Mesodermal cell (in vitro differentiated cells): ENCODE results near the gene LAP3.

Experiments
- H3K27ac ChIP-seq: 2 replicates; pipeline ENCODE4 v1.7.0; 2013; ENCODE audit warnings: mild to moderate bottlenecking, low read depth, low read length, moderate library complexity; ENCODE audit not compliant: severe bottlenecking
- H3K36me3 ChIP-seq: 2 replicates; pipeline ENCODE4 v1.7.1; 2013; ENCODE audit warnings: mild to moderate bottlenecking, low read length, moderate library complexity; ENCODE audit not compliant: control insufficient read depth, insufficient read depth
- H3K4me1 ChIP-seq: one replicate; pipeline ENCODE4 v1.7.1; 2013; ENCODE audit warnings: mild to moderate bottlenecking, low read length; ENCODE audit not compliant: insufficient read depth, control insufficient read depth, poor library complexity, severe bottlenecking
- H3K4me3 ChIP-seq: 2 replicates; pipeline ENCODE4 v1.7.0; 2013; ENCODE audit warnings: low read length, control low read depth, mild to moderate bottlenecking; ENCODE audit not compliant: insufficient read depth, poor library complexity, severe bottlenecking; ENCODE audit errors: extremely low read depth
- H3K9me3 ChIP-seq: 2 replicates; pipeline ENCODE4 v1.7.1; 2013; ENCODE audit warnings: mild to moderate bottlenecking, low read length, moderate library complexity; ENCODE audit not compliant: control insufficient read depth
- WGBS, 2 experiments: methylation state at CpG; one replicate each; pipeline ENCODE4 v1.1.5; 2013; ENCODE audit warnings: missing lambda C conversion rate in 2 of 2; ENCODE audit not compliant: insufficient coverage in 2 of 2; 5-methylcytosine and 5-hydroxymethylcytosine counted together

LAP3 gene

DNA sequence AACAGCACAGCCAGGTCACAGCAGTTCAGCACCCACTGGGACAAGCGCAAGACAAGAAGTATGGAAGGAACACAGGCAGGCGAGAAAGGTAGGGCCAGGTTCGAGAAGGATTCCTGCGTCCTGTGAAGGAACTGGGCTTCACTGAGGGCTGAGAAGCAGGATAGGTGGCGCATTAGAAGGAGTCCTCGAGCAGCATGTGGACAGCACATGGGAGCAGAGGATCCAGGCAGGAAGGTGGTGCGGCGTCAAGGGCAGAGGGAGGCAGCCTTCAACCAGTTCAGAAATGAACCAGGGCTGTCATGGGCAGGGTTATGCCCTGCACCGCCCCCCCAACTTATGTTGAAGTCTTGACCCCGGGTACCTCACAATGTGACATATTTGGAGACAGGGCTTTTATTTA is 30.8 kb upstream of the LAP3 start:
- peaks cover 15% of the 10 kb centered on the region for H3K4me1 ChIP-seq
- H3K27ac ChIP-seq: no peak overlapping the region
- no peaks in the 10 kb centered on the region for H3K36me3 ChIP-seq
- no peak overlapping the region for H3K4me3 ChIP-seq
- WGBS, 2 experiments: 89 to 91% methylated on average over 9 to 10 of the region's 10 CpGs
- H3K9me3 ChIP-seq: no peaks in the 10 kb centered on the region

DNA sequence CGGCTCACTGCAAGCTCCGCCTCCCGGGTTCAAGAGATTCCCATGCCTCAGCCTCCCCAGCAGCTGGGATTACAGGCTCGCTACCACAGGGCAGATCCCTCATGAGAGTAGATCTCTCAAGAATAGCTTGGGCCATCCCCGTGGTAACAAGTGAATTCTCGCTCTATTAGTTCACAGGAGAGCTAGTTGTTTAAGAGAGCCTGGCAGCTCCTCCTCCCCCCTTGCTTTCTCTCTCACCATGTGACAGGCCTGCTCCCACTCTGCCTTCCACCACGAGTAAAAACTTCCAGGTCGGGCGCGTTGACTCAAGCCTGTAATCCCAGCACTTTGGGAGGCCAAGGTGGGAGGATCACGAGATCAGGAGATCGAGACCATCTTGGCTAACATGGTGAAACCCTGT is 30.3 kb upstream of the LAP3 start:
- 84 to 87% methylated on average over 8 to 9 of the region's 12 CpGs for WGBS, 2 experiments
- Histone ChIP-seq H3K4me1 (peaks cover 15% of the 10 kb centered on the region), H3K4me3 (no peak overlapping the region), H3K36me3 (no peaks in the 10 kb centered on the region), H3K27ac (no peak overlapping the region), H3K9me3 (no peaks in the 10 kb centered on the region)

DNA sequence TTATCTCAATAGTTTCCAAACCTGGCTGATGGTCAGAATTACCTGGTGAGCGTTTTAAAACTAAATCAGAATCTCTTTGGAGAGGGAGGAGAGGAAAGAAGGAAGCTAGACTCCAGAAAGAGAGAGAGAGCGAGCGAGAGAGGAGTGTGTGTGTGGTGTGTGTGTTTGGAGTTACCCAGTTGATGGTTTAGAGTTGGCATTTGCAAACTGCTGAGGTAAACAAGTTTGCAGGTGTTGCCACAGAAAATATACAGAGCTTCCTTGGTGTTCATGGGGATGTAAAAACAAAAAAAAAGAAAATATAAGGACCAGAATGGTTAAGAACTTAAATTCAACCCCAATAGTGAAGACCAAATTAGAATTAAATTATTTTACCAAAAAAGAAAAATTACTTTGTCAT is 26.4 kb upstream of the LAP3 start:
- H3K9me3 ChIP-seq: no peaks in the 10 kb centered on the region
- WGBS, 2 experiments: 86 to 89% methylated on average over 1 to 3 of the region's 3 CpGs
- H3K4me1 ChIP-seq: no peaks in the 10 kb centered on the region
- no peak overlapping the region for H3K27ac ChIP-seq
- no peaks in the 10 kb centered on the region for H3K36me3 ChIP-seq
- H3K4me3 ChIP-seq: no peak overlapping the region

DNA sequence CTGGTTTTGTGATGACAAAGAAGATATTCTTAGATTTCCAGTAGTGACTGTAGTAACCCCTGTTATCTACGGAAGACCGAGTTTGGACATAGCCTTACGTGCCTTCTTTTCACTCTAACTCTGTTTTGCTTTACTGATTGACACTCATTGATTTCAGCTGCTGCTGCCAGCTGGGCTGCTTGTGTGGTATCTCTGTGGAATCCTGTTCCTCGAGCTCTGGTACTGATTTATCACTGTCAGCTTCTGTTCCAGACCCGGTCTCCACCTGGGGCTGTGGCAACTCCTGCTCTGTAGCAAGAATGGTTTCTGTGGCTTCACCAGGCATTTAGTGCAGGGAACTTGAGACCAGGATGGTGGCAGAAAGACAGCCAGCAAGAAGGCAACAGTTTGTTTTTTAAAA is 24.6 kb upstream of the LAP3 start:
- Histone ChIP-seq H3K27ac (no peak overlapping the region), H3K9me3 (no peaks in the 10 kb centered on the region), H3K4me3 (no peak overlapping the region), H3K36me3 (no peaks in the 10 kb centered on the region), H3K4me1 (no peaks in the 10 kb centered on the region)
- 62% methylated on average over 2 to 5 of the region's 5 CpGs for WGBS, 2 experiments

DNA sequence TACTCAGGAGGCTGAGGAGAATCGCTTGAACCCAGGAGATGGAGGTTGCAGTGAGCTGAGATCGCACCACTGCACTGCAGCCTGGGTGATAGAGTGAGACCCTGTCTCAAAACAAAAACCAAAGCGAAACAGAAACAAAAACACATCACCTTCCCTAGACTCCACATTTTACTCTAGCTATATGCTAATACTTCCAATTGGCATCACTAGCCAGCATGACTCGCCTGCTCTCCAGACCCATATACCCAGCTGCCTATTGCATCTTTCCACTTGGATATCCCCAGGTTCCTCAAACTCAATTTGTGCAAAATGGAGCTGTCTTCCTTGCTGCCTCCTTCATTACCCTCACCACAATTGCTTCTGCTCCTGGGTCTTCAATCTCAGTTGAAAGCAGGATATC is 22.4 kb upstream of the LAP3 start:
- Histone ChIP-seq H3K36me3 (no peaks in the 10 kb centered on the region), H3K9me3 (no peaks in the 10 kb centered on the region), H3K27ac (no peak overlapping the region), H3K4me1 (no peaks in the 10 kb centered on the region), H3K4me3 (no peak overlapping the region)
- 74 to 82% methylated on average over 4 of the region's 4 CpGs for WGBS, 2 experiments

DNA sequence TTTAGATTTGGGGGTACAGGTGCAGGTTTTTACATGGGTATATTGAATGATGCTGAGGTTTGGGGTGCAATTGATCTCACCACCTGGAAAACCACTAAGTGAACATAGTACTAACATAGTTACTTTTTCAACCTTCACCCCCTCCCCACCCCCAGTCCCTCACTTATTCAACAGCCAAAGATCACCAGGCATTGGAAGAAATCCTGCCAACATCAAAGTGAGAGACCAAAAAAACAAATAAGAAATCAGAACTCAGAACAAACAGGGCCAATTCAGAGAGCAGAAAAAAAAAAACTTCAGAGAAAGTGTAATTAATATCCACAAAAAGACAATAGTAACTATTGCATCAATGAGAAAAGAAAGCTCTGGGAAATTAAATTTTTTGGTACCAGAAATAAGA is 20.5 kb upstream of the LAP3 start:
- no peaks in the 10 kb centered on the region for H3K9me3 ChIP-seq

DNA sequence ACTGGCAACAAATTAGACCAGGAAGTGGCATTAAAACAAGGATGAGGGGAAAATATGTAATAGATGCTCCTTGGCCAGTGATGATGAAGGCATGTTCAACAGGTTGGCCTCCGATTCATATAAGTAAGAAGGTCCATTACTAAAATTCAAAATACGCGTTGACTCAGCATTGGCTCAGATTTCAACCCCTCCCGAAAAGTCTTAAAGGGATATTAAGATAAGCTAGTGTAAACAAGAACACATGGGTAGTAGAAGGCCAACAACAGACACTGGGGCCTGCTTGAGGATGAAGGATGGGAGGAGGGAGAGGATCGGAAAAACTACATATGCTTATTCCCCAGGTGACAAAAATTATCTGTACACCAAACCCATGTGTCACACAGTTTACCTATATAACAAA is 19.1 kb upstream of the LAP3 start:
- Histone ChIP-seq H3K9me3 (no peaks in the 10 kb centered on the region), H3K27ac (no peak overlapping the region), H3K36me3 (no peaks in the 10 kb centered on the region), H3K4me1 (peaks cover 5% of the 10 kb centered on the region), H3K4me3 (no peak overlapping the region)
- 96% methylated on average over 3 of the region's 5 CpGs; no CpG with 5 or more reads in 1 of the 2 experiments for WGBS, 2 experiments

More for the DNA sequence above, 20.5 kb upstream of the LAP3 start:
- Histone ChIP-seq H3K4me1 (peaks cover 3% of the 10 kb centered on the region), H3K36me3 (no peaks in the 10 kb centered on the region), H3K27ac (no peak overlapping the region), H3K4me3 (no peak overlapping the region)

DNA sequence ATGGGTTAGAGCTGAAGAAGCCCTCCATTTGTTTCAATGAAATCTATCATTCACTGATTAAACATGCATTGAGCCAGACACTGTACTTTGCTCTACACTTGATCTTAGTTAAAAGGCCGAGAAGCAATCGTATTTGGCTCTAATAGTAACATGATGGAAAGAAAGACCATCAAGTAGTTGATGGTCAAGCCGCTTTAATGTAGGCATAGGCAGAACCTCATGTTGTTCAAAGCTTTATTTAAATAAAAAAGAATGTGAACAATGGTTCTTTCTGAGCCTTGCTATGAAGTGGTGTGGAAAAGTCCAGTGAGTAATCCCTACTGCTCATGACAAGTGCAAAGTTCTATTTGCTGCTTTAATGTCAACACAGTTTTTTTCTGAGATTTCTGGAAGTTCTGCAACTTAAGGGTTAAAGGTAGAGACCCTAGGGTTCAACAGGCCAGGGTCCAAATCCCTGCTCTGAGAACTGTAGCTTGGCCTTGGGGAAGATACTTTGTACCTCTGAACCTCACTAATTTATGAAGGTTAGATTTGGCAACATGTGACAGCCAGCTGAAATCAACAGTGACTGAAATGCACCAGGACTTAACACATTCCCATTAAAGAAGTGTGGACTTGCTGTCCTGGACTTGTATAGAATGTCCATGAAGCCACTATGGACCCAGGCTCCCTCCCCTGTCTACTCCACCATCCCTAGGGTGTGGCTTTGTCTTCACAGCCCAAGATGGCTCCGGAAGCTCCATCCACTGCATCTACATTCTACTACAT is 17.9 kb upstream of the LAP3 start:
- Histone ChIP-seq H3K4me1 (peaks cover 5% of the 10 kb centered on the region), H3K4me3 (no peak overlapping the region), H3K36me3 (no peaks in the 10 kb centered on the region), H3K9me3 (no peaks in the 10 kb centered on the region), H3K27ac (no peak overlapping the region)
- WGBS, 2 experiments: 83 to 93% methylated on average over 3 to 4 of the region's 4 CpGs

DNA sequence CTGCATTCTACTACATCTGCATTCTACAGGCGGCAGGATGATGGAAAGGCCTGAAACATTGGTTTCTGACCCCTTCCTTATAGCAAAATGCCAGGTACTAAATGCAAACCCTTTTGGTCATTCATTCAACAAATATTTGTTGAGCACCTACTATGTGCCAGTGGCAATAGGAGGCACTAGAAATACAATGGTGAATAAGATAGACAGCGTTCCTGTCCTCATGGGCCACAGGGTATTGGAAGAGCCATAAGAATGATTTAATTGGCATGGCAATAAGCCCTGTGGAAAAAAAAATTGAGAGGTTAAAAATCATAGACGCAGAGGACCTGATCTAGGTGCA is 17.3 kb upstream of the LAP3 start:
- Histone ChIP-seq H3K27ac (no peak overlapping the region), H3K36me3 (no peaks in the 10 kb centered on the region), H3K9me3 (no peaks in the 10 kb centered on the region), H3K4me3 (no peak overlapping the region), H3K4me1 (peaks cover 5% of the 10 kb centered on the region)
- WGBS, 2 experiments: 87 to 97% methylated on average over 3 of the region's 3 CpGs

DNA sequence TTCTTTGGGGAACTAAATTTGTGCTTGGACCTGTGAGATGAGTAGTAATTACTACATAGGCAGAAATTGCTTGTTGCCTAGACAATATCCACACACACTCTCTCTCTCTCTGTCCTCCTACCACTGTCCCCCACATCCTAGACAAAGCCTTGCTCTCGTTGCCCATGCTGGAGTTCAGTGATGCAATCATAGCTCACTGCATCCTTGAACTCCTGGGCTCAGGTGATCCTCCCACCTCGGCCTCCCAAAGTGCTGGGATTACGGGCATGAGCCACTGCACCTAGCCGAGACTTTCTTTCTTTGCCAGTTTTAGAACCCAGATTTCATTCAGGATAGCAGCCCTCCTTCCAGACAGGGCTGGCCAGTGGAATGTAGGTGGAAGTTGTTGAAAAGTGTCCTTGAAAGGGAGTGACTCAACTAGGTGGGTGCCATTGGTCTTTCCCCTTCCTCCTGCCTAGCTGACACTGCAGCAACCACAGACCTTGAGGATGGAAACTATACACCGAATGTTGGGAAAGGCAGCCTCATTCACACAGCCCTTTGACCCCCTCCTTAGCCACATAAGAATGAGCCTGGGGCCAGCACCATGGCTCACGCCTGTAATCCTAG is 16.8 kb upstream of the LAP3 start:
- 86 to 95% methylated on average over 6 of the region's 6 CpGs for WGBS, 2 experiments
- H3K9me3 ChIP-seq: no peaks in the 10 kb centered on the region
- H3K36me3 ChIP-seq: no peaks in the 10 kb centered on the region
- peaks cover 5% of the 10 kb centered on the region for H3K4me1 ChIP-seq
- no peak overlapping the region for H3K27ac ChIP-seq
- H3K4me3 ChIP-seq: no peak overlapping the region

DNA sequence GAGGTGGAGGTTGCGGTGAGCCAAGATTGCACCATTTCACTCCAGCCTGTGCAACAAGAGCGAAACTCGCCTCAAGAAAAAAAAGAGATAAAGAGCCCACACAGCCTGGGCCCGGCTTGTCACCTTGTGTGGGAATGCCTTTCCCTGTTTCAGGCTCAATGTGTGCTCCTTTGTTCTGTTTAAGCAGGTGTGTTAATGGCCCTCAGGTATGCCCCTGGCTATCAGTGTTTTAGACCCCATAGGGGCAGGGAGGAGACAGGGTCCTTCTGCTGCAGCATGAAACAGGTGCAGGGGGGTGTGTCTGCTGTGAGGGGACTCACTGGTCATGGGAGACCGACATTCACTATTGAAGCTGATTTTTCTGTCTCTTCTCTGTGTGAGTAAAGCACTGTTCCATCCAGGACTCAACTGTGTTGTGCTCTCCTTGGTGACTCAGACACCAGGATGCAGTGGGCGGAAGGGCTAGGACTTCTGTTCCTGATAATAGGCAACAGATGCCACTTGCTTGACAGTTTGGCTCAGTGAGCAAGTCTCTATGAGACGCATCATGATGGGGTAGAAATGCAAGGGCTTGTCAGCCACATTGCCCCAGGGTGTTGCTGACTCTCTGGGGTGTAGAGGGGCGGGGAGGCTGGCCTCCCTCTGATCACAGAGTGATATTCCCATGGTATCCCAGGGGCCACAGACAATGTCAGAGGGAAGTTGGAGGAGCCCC is 15.6 kb upstream of the LAP3 start:
- Histone ChIP-seq H3K36me3 (no peaks in the 10 kb centered on the region), H3K9me3 (no peaks in the 10 kb centered on the region), H3K4me3 (no peak overlapping the region), H3K4me1 (peaks cover 5% of the 10 kb centered on the region), H3K27ac (no peak overlapping the region)
- 83 to 87% methylated on average over 7 to 8 of the region's 8 CpGs for WGBS, 2 experiments
